Skeletal muscle tissue (tissue), 4 donors: Measurements from ENCODE around the gene PDE4D. TPM values are rescaled to one million over a fixed set of nuclear protein-coding genes. Genes with fewer than 3 reads are reported as not detected.
"Not testable (repeated sequence)": the region's sequence is repeated elsewhere in the genome, so short reads cannot be mapped to it uniquely, and the experiment has no call there.

Experiments
- H3K27ac ChIP-seq: one replicate; pipeline ENCODE4 v1.7.0; 2013; ENCODE audit warnings: mild to moderate bottlenecking, low read depth, low read length, inconsistent platforms
- H3K27me3 ChIP-seq, 3 donors: one replicate each; pipeline ENCODE4 v1.7.0; 2013; ENCODE audit warnings: low read length in 3 of 3; ENCODE audit not compliant: control insufficient read depth in 3 of 3, insufficient read depth in 3 of 3
- H3K36me3 ChIP-seq, 3 donors: one replicate each; pipeline ENCODE4 v1.7.0; 2013; ENCODE audit warnings: low read length in 3 of 3; ENCODE audit not compliant: control insufficient read depth in 3 of 3, insufficient read depth in 3 of 3
- H3K4me1 ChIP-seq, 3 donors: one replicate each; pipeline ENCODE4 v1.7.0; 2013; ENCODE audit warnings: low read length in 3 of 3, mild to moderate bottlenecking in 3 of 3; ENCODE audit not compliant: control insufficient read depth in 3 of 3, insufficient read depth in 3 of 3
- H3K4me3 ChIP-seq, 3 donors: one replicate each; pipeline ENCODE4 v1.7.0; 2013; ENCODE audit warnings: low read length in 3 of 3
- H3K9ac ChIP-seq, 3 donors: one replicate each; pipeline ENCODE4 v1.7.0; 2013; ENCODE audit warnings: low read length in 3 of 3, mild to moderate bottlenecking in 3 of 3, moderate library complexity in 2 of 3, low read depth in 1 of 3
- H3K9me3 ChIP-seq, 3 donors: one replicate each; pipeline ENCODE4 v1.7.0; 2013; ENCODE audit warnings: low read length in 3 of 3; ENCODE audit not compliant: control insufficient read depth in 3 of 3
- total RNA-seq: library from RNA; depleted of rRNA; stranded (reverse); fragments of >200 nt; gene quantifications from one replicate; pipeline ENCODE4 v1.2.3, GENCODE V29; 2014
- donor health status: Osteomylitis.

PDE4D gene
- total RNA-seq, 1 donor from 2014 or later: 59.0 TPM

DNA sequence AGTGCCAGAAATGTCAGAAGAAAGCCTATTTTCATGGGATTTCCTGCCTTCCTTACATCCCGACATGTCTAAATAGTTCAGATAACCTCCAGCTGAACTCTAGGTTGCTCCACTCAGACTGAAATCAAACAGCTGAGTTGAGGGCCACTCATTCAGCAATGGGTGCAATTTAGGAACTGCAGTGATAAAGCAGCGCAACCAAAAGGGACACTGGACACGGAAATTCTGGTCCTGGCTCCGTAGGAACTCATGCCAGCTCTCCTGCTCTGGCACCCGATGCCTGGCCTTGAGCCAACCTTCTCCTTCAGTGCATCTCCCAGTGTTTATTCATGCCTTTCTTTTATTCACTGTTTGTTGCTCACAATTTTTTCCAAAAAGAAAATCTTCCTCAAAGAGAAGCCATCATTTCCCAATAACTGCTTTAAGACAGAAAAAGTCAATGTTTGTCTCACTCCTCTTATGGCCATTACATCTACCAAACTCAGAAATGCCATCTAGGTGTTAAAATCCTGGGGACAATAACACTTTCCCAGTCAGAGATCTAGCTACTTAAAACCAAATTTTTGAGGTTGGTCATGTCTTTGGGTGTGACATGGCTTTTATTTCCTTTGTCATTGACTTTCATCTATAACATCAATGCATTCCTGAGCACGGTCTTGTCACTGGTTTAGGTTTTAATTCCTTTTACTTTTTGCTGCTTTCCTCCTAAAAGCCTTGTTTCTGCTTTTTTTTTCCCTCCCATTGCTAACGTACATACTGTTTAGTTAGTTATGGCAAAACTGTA is 126.9 kb downstream of the PDE4D start:
- peaks cover 8 to 10% (median 9%) of the 10 kb centered on the region in 3 donors for H3K4me1 ChIP-seq
- H3K27me3 ChIP-seq: peaks cover 0 to 20% (median 20%) of the 10 kb centered on the region in 3 donors
- no peaks in the 10 kb centered on the region for H3K36me3 ChIP-seq
- H3K9ac ChIP-seq: no peak overlapping the region
- no peak overlapping the region for H3K27ac ChIP-seq
- peak overlapping the region in 1 of 3 donors; percentile 52 for H3K4me3 ChIP-seq
- no peaks in the 10 kb centered on the region for H3K9me3 ChIP-seq

DNA sequence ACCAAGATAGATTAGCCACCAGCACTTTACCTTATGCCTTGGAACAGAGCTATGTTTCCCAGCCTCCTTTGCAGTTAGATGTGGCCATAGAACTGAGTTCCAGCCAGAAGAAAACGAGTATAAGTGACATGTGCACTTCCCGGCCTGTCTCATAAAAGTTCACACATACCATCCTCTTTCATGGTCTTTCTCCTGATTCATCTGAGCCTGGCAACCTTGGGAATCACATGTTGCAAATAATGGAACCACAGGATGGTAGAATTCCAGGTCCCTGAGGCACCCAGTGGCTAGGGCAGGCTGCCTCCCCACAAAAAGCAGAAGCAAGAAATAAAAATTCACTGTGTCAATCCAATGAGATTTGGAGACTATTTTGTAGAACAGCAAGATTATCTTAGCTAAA is 128.1 kb downstream of the PDE4D start:
- Histone ChIP-seq H3K4me1 (peaks cover 8 to 10% (median 9%) of the 10 kb centered on the region in 3 donors), H3K27me3 (peaks cover 0 to 20% (median 20%) of the 10 kb centered on the region in 3 donors), H3K27ac (no peak overlapping the region), H3K9ac (no peak overlapping the region), H3K4me3 (no peak overlapping the region), H3K36me3 (no peaks in the 10 kb centered on the region), H3K9me3 (no peaks in the 10 kb centered on the region)

DNA sequence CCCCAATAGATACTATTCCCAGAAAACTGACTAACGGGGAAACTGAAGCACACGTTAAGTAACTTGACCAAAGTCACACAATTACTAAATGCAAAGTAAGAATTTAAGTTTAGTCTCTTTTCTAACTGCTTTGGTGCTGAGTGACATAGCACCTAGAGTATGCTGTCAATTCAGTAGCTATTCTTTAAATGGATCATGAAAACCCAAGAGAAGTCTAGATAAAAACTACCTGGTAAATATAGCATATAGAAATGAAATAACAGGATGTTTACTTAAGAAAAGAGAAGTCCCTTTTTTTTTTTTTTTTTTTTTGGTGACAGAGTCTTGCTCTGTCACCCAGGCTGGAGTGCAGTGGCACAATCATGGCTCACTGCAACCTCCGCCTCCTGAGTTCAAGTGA is 129.2 kb downstream of the PDE4D start:
- no peaks in the 10 kb centered on the region for H3K36me3 ChIP-seq
- peaks cover 0 to 20% (median 20%) of the 10 kb centered on the region in 3 donors for H3K27me3 ChIP-seq
- no peak overlapping the region for H3K4me3 ChIP-seq
- H3K9ac ChIP-seq: no peak overlapping the region
- no peak overlapping the region for H3K27ac ChIP-seq
- no peaks in the 10 kb centered on the region for H3K9me3 ChIP-seq
- peaks cover 8 to 10% (median 9%) of the 10 kb centered on the region in 3 donors for H3K4me1 ChIP-seq

DNA sequence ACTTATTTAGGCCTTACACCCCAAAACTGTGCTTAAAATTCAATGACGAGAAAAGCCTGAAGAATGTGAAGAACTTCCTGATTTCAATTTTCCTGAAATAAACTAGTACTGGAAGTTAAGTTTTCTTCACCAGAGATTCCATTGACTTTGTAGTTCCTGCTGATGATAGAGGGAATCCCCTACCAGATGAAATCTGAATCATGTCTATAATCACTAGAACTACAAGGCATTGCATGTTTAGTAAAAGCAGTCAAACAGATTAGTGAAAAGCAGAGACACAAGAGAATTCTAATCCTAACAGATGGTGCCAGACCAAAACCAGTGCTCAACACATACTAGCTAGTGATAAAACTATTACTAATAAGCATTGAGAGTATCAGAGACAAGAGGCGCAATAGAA is 130.0 kb downstream of the PDE4D start:
- no peak overlapping the region for H3K27ac ChIP-seq
- no peak overlapping the region for H3K9ac ChIP-seq
- H3K4me3 ChIP-seq: no peak overlapping the region
- no peaks in the 10 kb centered on the region for H3K9me3 ChIP-seq
- peaks cover 0 to 18% (median 17%) of the 10 kb centered on the region in 3 donors for H3K27me3 ChIP-seq
- H3K36me3 ChIP-seq: no peaks in the 10 kb centered on the region
- peaks cover 5 to 9% (median 8%) of the 10 kb centered on the region in 3 donors for H3K4me1 ChIP-seq

DNA sequence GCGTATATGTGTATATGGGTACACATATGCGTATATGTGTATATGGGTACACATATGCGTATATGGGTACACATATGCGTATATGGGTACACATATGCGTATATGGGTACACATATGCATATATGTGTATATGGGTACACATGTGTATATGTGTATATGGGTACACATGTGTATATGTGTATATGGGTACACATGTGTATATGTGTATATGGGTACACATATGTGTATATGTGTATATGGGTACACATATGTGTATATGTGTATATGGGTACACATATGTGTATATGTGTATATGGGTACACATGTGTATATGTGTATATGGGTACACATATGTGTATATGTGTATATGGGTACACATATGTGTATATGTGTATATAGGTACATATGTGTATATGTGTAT is 131.3 kb downstream of the PDE4D start:
- H3K27me3 ChIP-seq, H3K4me3 ChIP-seq, H3K9me3 ChIP-seq, H3K27ac ChIP-seq, H3K36me3 ChIP-seq, H3K9ac ChIP-seq, H3K4me1 ChIP-seq: not testable (repeated sequence)

DNA sequence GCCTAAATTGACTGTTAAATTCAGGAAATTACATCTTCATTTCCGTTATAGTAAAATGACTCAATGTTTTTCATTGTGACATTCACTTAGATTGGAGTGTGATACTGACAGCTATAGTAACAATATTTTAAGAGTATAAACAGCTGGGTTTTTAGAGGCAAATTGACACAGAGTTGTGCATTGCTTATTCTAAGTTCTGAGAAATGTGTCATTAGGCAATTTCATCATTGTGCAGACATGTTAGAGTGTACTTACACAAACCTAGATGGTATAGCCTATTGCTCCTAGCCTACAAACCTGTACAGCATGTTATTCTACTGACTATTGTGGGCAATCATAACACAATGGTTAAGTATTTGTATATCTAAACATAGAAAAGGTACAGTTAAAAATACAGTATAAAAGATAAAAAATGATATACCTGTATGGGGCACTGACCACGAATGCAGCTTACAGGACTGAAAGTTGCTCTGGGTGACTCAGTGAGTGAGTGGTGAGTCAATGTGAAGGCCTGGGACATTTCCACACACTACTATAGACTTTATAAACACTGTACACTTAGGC is 132.7 kb downstream of the PDE4D start:
- Histone ChIP-seq H3K4me1 (no peaks in the 10 kb centered on the region), H3K9me3 (no peaks in the 10 kb centered on the region), H3K4me3 (no peak overlapping the region), H3K9ac (peak overlapping the region in 1 of 3 donors; percentile 8), H3K27me3 (no peaks in the 10 kb centered on the region), H3K27ac (no peak overlapping the region), H3K36me3 (no peaks in the 10 kb centered on the region)

DNA sequence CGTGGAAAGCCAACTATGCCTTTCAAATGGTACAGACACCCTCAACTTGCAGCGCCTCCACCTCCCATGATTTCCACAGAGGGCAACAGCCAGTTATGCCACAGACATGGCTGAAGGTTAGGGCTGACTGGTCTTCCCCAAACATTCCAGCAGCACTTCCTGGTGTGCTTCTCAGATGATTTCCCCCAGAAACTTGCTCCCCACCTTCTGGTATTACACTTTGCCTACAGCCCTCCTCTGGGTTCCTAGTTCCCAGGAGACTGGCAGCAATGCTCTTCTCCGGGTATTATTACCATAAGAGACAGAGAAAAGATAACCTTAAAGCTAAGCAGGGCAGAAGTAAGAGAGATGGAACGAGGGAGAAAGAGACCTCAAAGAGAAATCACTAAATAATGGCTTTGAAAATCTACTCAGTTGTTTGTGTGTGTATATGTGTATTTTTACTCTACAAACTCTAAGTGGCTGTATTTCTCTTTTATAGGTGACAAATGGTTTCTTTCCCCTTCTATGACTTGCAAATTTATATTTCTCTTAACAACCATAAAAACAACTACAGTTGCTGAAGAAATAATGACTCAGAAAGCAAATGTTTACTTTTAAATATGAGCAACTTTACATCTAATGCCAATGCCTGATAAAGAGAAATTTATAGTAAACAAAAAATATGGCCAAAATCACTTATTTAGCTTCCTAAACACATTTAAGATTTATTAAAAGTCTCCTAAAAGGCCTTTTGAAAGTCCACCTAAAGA is 133.8 kb downstream of the PDE4D start:
- no peak overlapping the region for H3K27ac ChIP-seq
- no peaks in the 10 kb centered on the region for H3K9me3 ChIP-seq
- no peak overlapping the region for H3K4me3 ChIP-seq
- no peaks in the 10 kb centered on the region for H3K27me3 ChIP-seq
- no peaks in the 10 kb centered on the region for H3K4me1 ChIP-seq
- no peak overlapping the region for H3K9ac ChIP-seq
- H3K36me3 ChIP-seq: no peaks in the 10 kb centered on the region

DNA sequence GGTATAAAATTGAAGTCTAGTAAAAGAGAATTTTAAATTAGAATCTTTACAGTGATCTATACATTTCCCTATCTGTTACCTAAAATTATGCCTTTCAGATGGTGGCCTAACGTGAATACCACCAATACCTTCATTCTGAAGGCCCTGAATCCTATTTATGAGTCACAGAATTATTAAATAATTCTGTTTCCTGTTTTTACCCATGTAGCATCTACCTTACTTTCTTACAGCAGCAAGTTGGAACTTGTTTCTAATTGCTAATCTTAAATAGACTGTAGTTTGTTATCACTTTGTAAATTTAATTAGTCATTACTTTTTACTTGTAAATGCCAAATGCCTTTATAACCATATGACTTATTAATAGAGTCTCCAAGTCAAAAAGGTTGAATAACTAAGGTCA is 135.0 kb downstream of the PDE4D start:
- Histone ChIP-seq H3K4me3 (no peak overlapping the region), H3K4me1 (no peaks in the 10 kb centered on the region), H3K9ac (no peak overlapping the region), H3K27me3 (no peaks in the 10 kb centered on the region), H3K36me3 (no peaks in the 10 kb centered on the region), H3K9me3 (no peaks in the 10 kb centered on the region), H3K27ac (no peak overlapping the region)

DNA sequence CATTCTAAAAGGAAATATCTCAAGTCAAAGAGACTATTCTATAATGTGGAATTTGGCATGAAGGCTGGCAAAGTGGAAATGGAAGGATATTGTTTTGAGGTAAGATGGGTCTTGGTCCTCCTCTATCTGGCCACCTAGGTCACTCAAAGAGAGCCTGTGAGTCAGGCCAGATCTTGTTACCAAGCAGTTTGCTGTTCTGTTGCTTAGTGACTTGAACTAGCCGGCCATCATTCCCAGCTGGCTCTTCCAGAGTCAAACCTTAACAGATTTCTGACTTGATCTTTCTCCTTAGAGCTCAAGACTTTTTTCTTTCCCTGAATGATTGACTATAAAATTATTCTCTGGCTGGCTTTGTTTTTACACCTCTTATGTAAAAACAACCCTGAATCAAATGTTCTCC is 136.1 kb downstream of the PDE4D start:
- no peak overlapping the region for H3K27ac ChIP-seq
- H3K9me3 ChIP-seq: no peaks in the 10 kb centered on the region
- H3K36me3 ChIP-seq: no peaks in the 10 kb centered on the region
- H3K9ac ChIP-seq: no peak overlapping the region
- no peaks in the 10 kb centered on the region for H3K27me3 ChIP-seq
- H3K4me3 ChIP-seq: no peak overlapping the region
- no peaks in the 10 kb centered on the region for H3K4me1 ChIP-seq
